ENCODE results near the gene RBM4B.
A peak's percentile ranks its signal among the peaks of the same experiment; 100 is the strongest.

RBM4B gene

DNA sequence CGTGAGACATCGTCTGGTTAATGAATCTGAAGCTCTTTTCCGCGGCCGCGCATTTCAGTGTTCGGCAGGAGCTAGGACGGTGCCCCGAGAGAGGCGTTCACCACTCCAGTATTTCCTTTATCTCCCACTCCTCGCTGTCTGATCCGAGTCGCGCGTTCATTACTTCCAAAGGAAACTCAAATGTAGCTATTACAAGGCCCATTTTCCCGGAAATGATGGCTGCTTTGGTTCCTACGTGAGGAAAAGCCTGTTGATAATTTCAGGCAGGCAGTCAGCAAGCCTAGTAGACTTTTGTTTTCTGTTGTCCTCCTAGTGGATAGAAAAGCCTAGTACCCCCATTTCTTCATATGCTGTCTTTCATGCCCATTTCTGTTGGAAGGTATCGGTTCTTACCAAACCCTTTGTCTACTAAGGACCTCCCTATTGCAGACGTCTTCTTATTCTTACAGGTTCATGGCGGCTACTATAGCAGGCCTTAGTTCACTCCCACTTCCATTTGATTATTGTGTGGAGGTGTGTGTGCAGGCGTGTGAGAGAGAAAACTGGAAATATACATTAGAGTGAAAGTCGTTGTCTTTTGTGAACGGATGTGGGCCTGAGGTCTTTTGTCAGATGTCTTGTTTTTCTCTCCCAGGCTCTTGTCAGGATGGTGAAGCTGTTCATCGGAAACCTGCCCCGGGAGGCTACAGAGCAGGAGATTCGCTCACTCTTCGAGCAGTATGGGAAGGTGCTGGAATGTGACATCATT lies 38.4 kb downstream of the RBM4B start:
- peak in 1 of 2 donors; percentile 37 for DNase-seq

DNA sequence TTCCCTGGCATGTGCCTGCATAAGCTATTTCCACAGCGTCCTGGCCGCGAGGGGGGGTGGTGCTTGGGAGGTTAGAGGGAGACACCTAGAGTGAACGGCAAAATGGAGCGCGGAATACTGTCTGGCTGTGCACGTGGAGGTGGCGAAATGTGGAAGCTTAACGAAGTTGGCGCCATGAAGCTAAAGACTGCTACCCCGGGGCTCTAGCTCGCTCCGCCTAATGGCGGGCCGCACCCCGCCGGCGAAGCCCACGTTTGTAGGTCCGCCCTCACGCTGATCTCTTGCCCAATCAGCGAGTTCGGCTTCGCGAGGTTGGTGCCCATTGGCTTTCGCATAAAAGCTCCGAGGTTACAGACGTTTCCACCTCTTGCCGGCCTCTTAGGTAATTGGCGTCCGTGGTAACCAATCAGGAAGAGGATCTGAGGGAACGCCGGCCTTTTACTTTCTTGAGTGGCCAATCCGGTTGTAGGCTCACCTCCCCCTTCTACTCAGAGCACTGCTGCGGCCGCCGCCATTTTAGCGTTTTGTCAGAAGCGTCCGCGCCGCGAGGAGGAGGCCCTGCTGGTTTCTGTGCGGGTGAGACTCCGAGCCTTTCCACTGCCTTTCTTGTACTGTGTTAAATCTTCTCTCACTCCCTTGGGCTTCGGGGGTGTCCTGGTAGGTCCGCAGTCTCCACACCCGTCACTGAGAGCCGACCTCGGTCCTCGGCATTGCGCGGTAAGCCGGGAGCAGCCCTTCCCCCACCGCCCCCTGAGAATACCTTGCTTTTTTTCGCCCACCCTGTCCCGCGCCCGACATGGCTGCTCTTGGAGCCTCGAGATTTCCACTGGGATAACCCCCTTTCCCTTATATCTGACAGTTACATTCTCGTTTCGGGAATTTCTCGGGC lies 39.3 kb downstream of the RBM4B start, which contains the start of gene RBM4:
Gene RBM4 (plus strand): TSS at position 527 of the 889 bp plus-strand sequence. CDS start 1,009 bp downstream, outside the sequence.
- peak; percentile 69 to 99 for DNase-seq

DNA sequence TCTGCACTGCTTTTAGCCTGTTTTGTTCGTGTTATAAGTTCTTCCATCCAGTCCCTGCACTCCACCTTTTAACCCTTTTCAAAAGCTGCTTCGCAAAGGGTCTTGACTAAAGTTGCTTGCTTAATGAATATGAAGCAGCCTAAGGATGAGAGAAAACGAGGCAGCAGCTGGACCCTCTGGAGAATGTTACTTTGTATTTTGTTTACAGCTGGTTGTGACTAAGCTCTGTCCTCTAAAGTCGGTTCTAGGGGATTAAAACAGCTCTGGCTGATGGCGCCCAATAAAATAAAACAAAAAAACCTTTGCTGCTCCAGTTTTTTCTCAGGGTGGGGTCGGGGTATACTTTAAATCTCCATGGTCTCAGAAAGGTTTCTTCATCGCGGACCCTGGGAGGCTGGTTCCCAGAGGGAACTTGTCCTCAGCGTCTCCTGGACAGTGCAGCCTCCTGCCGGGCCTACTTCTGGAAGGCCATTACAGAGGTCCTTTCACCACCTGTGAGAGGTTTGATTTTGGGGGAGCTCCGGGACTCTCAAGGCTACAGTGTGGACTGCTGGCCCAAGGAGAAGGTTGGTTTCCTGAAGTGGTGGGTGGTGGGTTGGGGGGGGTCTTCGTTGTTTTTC lies 40.0 kb downstream of the RBM4B start:
- no peak for DNase-seq

DNA sequence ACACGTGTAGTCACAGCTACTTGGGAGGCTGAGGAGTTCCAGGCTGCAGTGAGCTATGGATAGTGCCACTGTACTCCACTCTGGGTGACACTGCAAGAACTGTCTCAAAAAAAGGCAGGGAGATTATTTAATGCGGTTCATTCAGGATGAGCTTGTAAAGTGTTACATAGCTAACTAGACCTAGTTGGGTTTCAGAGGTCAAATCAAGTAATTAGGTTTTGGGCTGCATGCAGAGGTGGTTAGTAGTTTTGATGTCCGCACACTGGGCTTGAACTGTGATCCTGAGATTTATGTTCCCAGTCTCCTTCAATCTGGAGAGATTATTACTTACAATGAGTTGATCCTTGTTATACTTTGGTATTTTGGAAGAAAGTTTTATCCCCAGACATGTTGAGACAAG lies 41.3 kb downstream of the RBM4B start:
- no peak for DNase-seq

DNA sequence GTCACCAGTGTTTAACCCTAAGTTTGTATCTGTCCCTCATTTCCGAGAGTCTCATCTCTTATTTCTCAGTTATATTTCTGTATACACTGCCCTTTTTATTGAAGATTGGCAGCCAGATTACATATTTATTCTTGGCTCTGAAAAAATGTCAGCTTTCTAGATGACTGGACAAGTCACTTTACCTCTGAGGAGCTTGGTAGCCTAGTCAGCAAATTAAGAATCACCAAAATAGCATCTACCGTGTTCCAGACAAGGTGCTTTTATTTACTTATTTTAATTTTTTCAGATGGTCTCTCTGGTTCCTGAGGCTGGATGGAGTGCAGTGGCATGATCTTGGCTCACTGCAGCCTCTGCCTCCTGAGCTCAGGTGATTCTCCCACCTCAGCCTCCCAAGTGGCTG lies 44.7 kb downstream of the RBM4B start:
- no peak for DNase-seq

DNA sequence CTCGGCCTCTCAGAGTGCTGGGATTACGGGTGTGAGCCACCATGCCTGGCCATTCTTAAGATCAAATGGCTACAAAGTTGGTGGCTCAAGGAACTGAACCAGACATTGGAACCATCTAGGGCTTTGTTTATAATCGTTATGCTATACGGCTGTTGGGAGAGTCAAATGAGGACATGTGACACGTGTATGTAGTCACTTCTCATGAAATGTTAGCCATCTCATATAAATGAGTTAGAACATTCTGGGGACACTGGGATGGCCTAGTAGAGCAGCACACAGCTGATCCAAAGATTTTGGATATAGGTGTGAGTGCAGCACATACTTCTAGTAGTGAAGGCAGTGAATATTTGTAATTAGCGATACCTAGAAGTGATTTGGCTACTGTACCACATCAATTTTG lies 45.8 kb downstream of the RBM4B start:
- no peak for DNase-seq

DNA sequence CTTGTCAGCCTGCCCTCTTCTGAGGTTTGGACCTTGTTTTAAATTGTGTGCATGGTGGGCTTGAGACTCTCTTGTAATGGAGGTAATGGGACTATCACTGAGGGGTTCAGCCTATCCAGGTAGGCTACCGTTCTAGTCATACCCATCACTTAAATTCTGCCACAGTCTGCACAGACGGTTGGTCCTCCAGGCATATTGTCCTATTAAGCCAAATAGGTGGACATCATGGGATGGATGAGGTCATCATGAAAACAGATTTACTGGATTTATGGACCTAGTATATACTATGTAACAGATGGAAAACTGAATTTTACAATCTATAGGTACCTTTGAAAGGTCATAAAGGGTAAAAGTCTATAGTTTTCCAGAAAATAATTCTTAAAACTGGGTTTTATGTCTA lies 48.3 kb downstream of the RBM4B start:
- DNase-seq: no peak

DNA sequence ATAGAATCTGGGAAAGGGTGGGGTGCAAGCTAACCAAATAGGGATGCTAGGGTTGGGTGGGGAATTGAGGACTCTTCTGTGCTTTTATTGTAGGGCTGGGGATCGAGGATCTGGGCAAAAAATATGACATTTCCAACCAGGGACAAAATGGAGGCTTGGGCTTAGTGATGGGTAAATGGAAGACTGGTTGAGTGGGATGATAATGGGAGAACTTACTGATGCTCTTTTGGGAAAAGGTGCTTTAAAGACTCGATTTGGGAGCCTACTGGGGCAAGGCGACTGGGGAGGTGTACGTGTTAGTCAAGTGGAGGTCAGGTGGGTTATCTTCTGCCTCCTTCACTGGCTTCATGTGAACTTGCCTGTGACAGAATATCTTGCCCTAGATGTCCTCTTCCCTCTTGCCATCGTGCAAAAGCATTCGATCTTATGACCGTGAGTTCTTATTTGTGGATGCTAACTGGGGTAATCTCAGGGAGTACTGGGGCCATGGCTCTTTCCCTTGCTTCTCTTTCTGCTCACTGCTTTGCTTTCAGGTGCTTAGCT lies 49.6 kb downstream of the RBM4B start:
- no peak for DNase-seq

DNA sequence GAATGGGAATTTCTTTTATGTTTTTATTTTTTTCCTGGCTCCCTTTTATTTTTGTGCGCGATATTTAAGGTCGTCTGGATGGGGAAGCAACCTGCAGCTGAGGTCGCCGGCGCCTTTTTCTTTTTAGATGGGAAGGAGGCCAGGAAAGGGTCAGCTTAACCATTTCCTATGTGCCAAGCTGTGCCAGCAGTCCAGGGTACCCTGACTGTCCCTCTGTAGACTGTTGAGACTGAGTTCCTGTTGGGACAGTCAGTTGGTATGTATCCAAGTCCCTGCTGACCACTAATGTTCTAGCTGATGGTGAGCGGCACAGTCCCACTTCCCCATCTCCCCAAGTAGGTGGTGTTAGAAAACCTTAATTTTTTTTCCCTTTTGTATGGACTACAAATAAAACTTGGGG lies 50.8 kb downstream of the RBM4B start:
- no peak for DNase-seq

DNA sequence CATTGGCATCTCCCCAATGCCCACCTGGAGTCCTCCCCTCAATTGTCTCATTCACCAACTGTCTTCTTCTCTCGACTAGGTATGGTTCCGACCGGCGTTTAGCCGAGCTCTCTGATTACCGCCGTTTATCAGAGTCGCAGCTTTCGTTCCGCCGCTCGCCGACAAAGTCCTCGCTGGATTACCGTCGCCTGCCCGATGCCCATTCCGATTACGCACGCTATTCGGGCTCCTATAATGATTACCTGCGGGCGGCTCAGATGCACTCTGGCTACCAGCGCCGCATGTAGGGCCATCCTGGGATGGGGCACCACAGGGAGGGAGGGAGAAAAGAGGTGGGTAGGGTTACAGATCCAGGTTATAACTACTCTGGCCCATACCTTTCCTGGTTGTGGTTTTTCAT lies 51.3 kb downstream of the RBM4B start:
- DNase-seq: no peak

DNA sequence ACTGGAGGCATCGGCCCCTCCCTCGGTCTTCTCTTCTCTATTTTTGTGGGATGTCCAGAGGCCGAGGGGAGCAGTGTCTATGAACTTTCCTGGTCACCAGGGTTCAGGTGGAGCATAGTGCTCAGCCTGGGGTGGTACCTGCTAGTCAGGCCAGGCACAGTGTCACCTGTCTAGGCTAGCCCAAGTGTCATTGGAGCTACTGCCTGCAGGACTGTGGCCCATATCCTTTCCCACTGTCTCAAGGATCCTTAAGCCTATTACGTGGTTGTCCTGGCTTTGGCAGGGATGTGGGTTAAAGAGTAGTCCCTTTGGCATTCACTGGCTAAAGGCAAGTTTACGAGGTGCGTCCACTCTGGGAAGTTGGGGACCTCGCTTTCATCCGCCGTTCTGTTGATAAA lies 51.9 kb downstream of the RBM4B start:
- DNase-seq: no peak

DNA sequence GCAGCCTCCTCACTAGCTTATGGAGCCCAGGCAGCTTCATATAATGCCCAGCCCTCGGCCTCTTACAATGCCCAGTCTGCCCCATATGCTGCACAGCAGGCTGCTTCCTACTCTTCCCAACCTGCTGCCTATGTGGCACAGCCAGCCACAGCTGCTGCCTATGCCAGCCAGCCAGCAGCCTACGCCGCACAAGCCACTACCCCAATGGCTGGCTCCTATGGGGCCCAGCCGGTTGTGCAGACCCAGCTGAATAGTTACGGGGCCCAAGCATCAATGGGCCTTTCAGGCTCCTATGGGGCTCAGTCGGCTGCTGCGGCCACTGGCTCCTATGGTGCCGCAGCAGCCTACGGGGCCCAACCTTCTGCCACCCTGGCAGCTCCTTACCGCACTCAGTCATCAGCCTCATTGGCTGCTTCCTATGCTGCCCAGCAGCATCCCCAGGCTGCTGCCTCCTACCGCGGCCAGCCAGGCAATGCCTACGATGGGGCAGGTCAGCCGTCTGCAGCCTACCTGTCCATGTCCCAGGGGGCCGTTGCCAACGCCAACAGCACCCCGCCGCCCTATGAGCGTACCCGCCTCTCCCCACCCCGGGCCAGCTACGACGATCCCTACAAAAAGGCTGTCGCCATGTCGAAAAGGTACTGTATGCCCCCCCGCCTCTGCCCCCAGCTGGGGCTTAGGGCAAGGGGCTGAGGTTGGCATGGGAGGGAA lies 52.5 kb downstream of the RBM4B start:
- no peak for DNase-seq

DNA sequence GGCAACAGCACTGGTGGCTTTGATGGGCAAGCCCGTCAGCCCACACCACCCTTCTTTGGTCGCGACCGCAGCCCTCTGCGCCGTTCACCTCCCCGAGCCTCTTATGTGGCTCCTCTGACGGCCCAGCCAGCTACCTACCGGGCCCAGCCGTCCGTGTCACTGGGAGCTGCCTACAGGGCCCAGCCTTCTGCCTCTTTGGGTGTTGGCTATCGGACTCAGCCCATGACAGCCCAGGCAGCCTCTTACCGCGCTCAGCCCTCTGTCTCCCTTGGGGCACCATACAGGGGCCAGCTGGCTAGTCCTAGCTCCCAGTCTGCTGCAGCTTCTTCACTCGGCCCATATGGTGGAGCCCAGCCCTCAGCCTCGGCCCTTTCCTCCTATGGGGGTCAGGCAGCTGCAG lies 53.2 kb downstream of the RBM4B start:
- no peak for DNase-seq

DNA sequence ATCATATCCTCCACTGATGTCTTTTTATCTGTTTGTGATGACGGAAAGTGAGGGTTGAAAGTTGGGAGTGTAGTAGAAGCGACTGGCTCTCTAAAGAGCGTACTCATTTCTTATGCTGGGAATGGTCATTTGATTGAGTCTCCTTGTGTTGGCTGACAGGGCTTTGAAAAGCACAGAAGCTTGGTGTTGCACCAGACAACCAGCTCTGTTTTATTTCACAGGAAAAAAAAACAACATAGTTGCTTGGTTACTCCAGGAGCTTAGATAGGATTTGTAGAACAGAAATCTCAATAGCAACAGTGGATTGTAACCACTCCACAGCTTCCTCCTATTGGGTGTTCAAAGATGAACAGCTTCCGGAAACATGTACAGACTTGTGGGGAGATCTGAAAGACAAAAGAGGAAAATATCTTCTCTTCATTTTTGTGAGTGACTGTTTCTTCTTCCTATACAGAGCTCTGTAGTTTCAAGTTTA lies 58.6 kb downstream of the RBM4B start:
- DNase-seq: peak in 1 of 2 donors; percentile 72

DNA sequence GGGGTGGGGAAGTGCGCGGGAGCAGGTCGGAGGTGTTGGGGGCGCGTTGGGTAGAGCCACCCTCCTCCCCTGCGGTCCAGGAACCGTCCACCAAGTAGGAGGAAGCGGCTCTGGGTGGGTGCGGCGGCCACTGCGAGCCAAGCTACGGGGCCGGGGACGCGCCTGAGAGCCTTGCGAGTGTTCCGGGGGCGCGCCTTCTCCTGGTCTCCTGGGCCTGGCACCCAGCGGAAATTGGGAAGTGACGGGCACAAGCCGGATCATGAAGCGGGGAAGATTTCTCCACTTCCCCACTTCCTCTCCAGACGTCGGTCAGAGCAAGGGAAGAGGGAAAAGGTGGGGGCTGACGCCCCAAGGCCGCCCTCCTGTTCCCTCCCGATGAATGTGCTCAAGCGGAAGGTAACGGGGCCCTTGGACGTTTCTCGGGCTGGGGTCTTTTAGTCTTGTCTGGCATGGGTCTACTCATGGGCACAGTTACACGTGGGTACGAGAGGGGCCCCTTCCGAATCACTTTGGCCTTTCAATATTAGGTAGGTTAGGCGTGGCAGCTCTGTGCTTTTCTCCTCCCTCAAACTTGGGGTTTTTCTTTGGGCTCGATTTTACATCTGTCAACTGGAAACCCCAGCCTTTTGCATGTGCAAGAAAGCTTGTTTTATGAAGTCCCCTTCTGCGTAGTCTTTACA lies 60.4 kb downstream of the RBM4B start:
- DNase-seq: peak in 1 of 2 donors; percentile 89

DNA sequence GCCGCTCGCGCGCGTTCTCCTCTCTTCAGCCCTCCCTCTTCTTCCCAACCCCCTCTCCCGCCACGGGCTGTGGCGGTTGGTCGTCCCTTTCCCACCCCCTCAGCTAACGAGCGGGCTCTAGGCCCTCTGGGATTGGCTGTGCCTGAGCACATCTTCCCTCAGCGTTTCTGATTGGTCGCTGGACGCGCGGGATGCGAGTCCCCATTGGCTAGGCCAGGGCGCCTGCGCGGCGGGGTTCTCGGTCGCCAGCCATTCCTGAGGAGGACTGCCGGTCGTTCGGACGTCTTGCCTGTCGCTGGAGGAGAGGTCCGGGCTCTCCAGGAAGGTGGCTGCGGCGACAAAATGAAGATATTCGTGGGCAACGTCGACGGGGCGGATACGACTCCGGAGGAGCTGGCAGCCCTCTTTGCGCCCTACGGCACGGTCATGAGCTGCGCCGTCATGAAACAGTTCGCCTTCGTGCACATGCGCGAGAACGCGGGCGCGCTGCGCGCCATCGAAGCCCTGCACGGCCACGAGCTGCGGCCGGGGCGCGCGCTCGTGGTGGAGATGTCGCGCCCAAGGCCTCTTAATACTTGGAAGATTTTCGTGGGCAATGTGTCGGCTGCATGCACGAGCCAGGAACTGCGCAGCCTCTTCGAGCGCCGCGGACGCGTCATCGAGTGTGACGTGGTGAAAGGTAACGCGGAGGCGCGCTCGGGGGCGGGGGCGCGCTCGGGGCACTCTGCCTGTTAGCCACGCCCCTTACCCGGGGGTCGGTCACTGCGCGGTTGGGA lies 61.1 kb downstream of the RBM4B start, which contains the start of gene RBM14:
Gene RBM14 (plus strand): TSS at position 252 of the 776 bp plus-strand sequence. CDS start 91 bp downstream, at position 343.
- peak; percentile 93 to 96 for DNase-seq
